Parathyroid adenoma (tissue), 2 donors: ENCODE measurements around the gene TMEM108.

Experiments used
- H2AFZ ChIP-seq: fragments of 300-600 bp; sonication (generic); one replicate; pipeline ENCODE4 v1.7.0; 2017; ENCODE audit warnings: antibody characterized with exemption, mild to moderate bottlenecking
- H3K27ac ChIP-seq: fragments of 300-600 bp; sonication (generic); one replicate; pipeline ENCODE4 v1.7.0; 2017
- H3K27me3 ChIP-seq: fragments of 300-600 bp; sonication (generic); one replicate; pipeline ENCODE4 v1.7.0; 2017; ENCODE audit warnings: low read length; ENCODE audit not compliant: control insufficient read depth, insufficient read depth
- H3K36me3 ChIP-seq: fragments of 300-600 bp; sonication (generic); one replicate; pipeline ENCODE4 v1.7.0; 2017; ENCODE audit warnings: low read length; ENCODE audit not compliant: control insufficient read depth, insufficient read depth
- H3K4me1 ChIP-seq: fragments of 300-600 bp; sonication (generic); one replicate; pipeline ENCODE4 v1.7.0; 2017; ENCODE audit warnings: control low read depth
- H3K4me2 ChIP-seq: fragments of 300-600 bp; sonication (generic); one replicate; pipeline ENCODE4 v1.7.0; 2017; ENCODE audit warnings: low read length
- H3K4me3 ChIP-seq: fragments of 300-600 bp; sonication (generic); one replicate; pipeline ENCODE4 v1.7.0; 2017; ENCODE audit warnings: low read depth, low read length
- H3K79me2 ChIP-seq: fragments of 300-600 bp; sonication (generic); one replicate; pipeline ENCODE4 v1.7.0; 2017; ENCODE audit warnings: control low read depth
- H3K9ac ChIP-seq: fragments of 300-600 bp; sonication (generic); one replicate; pipeline ENCODE4 v1.7.0; 2017; ENCODE audit warnings: mild to moderate bottlenecking
- H3K9me3 ChIP-seq: fragments of 300-600 bp; sonication (generic); one replicate; pipeline ENCODE4 v1.7.0; 2017; ENCODE audit warnings: low read length; ENCODE audit not compliant: control insufficient read depth
- CTCF ChIP-seq: fragments of 300-600 bp; sonication (generic); IDR thresholded peaks from one replicate; pipeline ENCODE4 v1.7.0; 2017; ENCODE audit warnings: antibody characterized with exemption, mild to moderate bottlenecking
- donor health status: primary hyperparathyroidism.

TMEM108 gene

GRCh38 chr3:133404920-133405319, 366.7 kb downstream of the TMEM108 start:
- Histone ChIP-seq H3K9me3 (no peaks in the 10 kb centered on the region), H3K27ac (no peak overlapping the region)
- no peak for TF ChIP-seq CTCF

GRCh38 chr3:133408366-133408765, 370.2 kb downstream of the TMEM108 start:
- no peak for TF ChIP-seq CTCF
- Histone ChIP-seq H3K27me3 (no peaks in the 10 kb centered on the region), H2AFZ (no peak overlapping the region), H3K79me2 (no peaks in the 10 kb centered on the region), H3K4me2 (no peak overlapping the region), H3K4me1 (peaks cover 2% of the 10 kb centered on the region), H3K4me3 (no peak overlapping the region), H3K36me3 (no peaks in the 10 kb centered on the region), H3K9ac (no peak overlapping the region), H3K9me3 (no peaks in the 10 kb centered on the region), H3K27ac (no peak overlapping the region)

More at GRCh38 chr3:133404920-133405319, 366.7 kb downstream of the TMEM108 start:
- Histone ChIP-seq H3K4me3 (no peak overlapping the region), H3K4me2 (no peak overlapping the region), H2AFZ (no peak overlapping the region), H3K4me1 (no peaks in the 10 kb centered on the region), H3K27me3 (no peaks in the 10 kb centered on the region), H3K36me3 (no peaks in the 10 kb centered on the region), H3K79me2 (no peaks in the 10 kb centered on the region), H3K9ac (no peak overlapping the region)

GRCh38 chr3:133408961-133409360, 370.8 kb downstream of the TMEM108 start:
- Histone ChIP-seq H3K4me3 (no peak overlapping the region), H3K9ac (no peak overlapping the region), H3K9me3 (no peaks in the 10 kb centered on the region), H3K4me2 (no peak overlapping the region), H3K4me1 (peaks cover 3% of the 10 kb centered on the region), H2AFZ (no peak overlapping the region), H3K36me3 (no peaks in the 10 kb centered on the region), H3K27ac (no peak overlapping the region), H3K79me2 (no peaks in the 10 kb centered on the region), H3K27me3 (no peaks in the 10 kb centered on the region)
- TF ChIP-seq CTCF = no peak

GRCh38 chr3:133410191-133410892, 372.2 kb downstream of the TMEM108 start:
- no peak overlapping the region for H3K4me2 ChIP-seq
- H3K36me3 ChIP-seq = no peaks in the 10 kb centered on the region
- H3K9me3 ChIP-seq = no peaks in the 10 kb centered on the region
- H3K4me1 ChIP-seq = peaks cover 3% of the 10 kb centered on the region
- H2AFZ ChIP-seq = no peak overlapping the region
- no peak overlapping the region for H3K4me3 ChIP-seq
- TF ChIP-seq CTCF = no peak
- H3K27me3 ChIP-seq = no peaks in the 10 kb centered on the region
- no peaks in the 10 kb centered on the region for H3K79me2 ChIP-seq
- no peak overlapping the region for H3K27ac ChIP-seq
- H3K9ac ChIP-seq = no peak overlapping the region
